ENCODE data around the gene FLNC. TPM values are rescaled to one million over a fixed set of nuclear protein-coding genes. Genes with fewer than 3 reads are reported as not detected.

Gene FLNC
- total and polyA plus RNA-seq, 2 of the 13 experiments (the other 11 are each of a cell fraction or from before 2014, with no cell fraction given): 0.02 TPM; not detected in 1

GRCh38 chr7:128812514-128813168 lies 17.6 kb upstream of the FLNC start:
- H3K27me3 ChIP-seq (ENCODE audit: control insufficient read depth in 1 of 2, insufficient read depth in 2 of 2, low read length in 2 of 2): peaks cover 2 to 52% of the 10 kb centered on the region in 2 experiments; a peak in 3 of 5 replicates
- in situ Hi-C loops (cut with HindIII; ENCODE audit: extremely low pct_ligation_motif_present, low pct_unique_long_range_greater_than_20kb) (no loop called here), intact Hi-C loops (cut with micrococcal nuclease; ENCODE audit: unreplicated experiment) (no loop called here)
- H3K4me2 ChIP-seq (ENCODE audit: low read depth, low read length): no peak overlapping the region
- BruUV-seq (replicated peaks): no TSS peak
- no peaks in the 10 kb centered on the region for H3K4me1 ChIP-seq (ENCODE audit: insufficient read depth, low read length)
- ATAC-seq: no peak
- POLR2A ChIA-PET: interaction anchor here (0.6 kb wide), 1 partner anchor 132 kb away, joined by 3 read pairs; no protein-coding TSS in a partner anchor
- no peak overlapping the region for H2AFZ ChIP-seq (ENCODE audit: low read length)
- no peak overlapping the region for H3K4me3 ChIP-seq (replicated peaks in 1 of 3; ENCODE audit: insufficient read depth in 1 of 3, low read depth in 2 of 3, low read length in 3 of 3)
- TF ChIP-seq CREB1 (IDR thresholded peaks at IDR 0.05) (no peak), CREB1 (CRISPR knock-in tag; IDR thresholded peaks at IDR 0.05) (no peak), HNF4G (IDR thresholded peaks at IDR 0.05; ENCODE audit: borderline replicate concordance, low read depth, low read length) (no peak), HNF4G (CRISPR knock-in tag; IDR thresholded peaks at IDR 0.05; ENCODE audit: borderline replicate concordance, low read depth) (no peak), ZNF280B (CRISPR knock-in tag; IDR thresholded peaks at IDR 0.05; ENCODE audit: borderline replicate concordance) (no peak), NFYB (CRISPR knock-in tag; IDR thresholded peaks at IDR 0.05) (no peak), NR2F1 (CRISPR knock-in tag; IDR thresholded peaks at IDR 0.05) (no peak), ZNF678 (CRISPR knock-in tag; IDR thresholded peaks at IDR 0.05) (no peak), TAF15 (IDR thresholded peaks at IDR 0.05; ENCODE audit: low read depth, low read length, poor library complexity, severe bottlenecking) (no peak), SRSF9 (IDR thresholded peaks at IDR 0.05; ENCODE audit: borderline replicate concordance, insufficient read depth, low read depth, low read length, poor library complexity, severe bottlenecking) (no peak), ZNF773 (CRISPR knock-in tag; IDR thresholded peaks at IDR 0.05; ENCODE audit: borderline replicate concordance) (no peak), ZNF224 (CRISPR knock-in tag; IDR thresholded peaks at IDR 0.05) (no peak), ZNF460 (CRISPR knock-in tag; IDR thresholded peaks at IDR 0.05; ENCODE audit: borderline replicate concordance) (no peak), ZNF274 (CRISPR knock-in tag; IDR thresholded peaks at IDR 0.05) (no peak), PHF20 (CRISPR knock-in tag; IDR thresholded peaks at IDR 0.05) (no peak), ELF1 (CRISPR knock-in tag; IDR thresholded peaks at IDR 0.05) (no peak), ISL2 (CRISPR knock-in tag; IDR thresholded peaks at IDR 0.05) (no peak)
- TF ChIP-seq, protein P1, sequence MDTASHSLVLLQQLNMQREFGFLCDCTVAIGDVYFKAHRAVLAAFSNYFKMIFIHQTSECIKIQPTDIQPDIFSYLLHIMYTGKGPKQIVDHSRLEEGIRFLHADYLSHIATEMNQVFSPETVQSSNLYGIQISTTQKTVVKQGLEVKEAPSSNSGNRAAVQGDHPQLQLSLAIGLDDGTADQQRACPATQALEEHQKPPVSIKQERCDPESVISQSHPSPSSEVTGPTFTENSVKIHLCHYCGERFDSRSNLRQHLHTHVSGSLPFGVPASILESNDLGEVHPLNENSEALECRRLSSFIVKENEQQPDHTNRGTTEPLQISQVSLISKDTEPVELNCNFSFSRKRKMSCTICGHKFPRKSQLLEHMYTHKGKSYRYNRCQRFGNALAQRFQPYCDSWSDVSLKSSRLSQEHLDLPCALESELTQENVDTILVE (CRISPR knock-in tag; IDR thresholded peaks at IDR 0.05): no peak
- no peaks in the 10 kb centered on the region; the same call in 1 of the 2 replicates for H4K20me1 ChIP-seq (ENCODE audit: insufficient read depth, low read length)
- H3K9me3 ChIP-seq (ENCODE audit: low read length): no peaks in the 10 kb centered on the region
- no peak for FAIRE-seq
- H3K36me3 ChIP-seq (replicated peaks in 1 of 2; ENCODE audit: control insufficient read depth in 1 of 2, insufficient read depth in 2 of 2, low read length in 2 of 2): no peaks in the 10 kb centered on the region
- 19% methylated on average over 7 of the region's 11 CpGs for WGBS (ENCODE audit: low lambda C conversion rate)
- no peak overlapping the region for H3K27ac ChIP-seq (ENCODE audit: extremely low read length, insufficient read depth, low read length)
- H3K79me2 ChIP-seq (ENCODE audit: insufficient read depth, low read length): no peaks in the 10 kb centered on the region
- H3K9ac ChIP-seq (ENCODE audit: insufficient read depth, low read depth, low read length): no peak overlapping the region
- CTCF ChIA-PET (ENCODE audit: low intra/inter-chr PET ratio, low total read pairs): no interaction called here
- DNase-seq (ENCODE audit: low spot score): no peak
